ENCODE results near the gene DGKZ.

Gene DGKZ

GRCh38 chr11:46429717-46430116 lies 82.5 kb downstream of the DGKZ start:
- no peaks in the 10 kb centered on the region for H3K4me1 ChIP-seq (ENCODE audit: insufficient read depth, insufficient read length)
- no peaks in the 10 kb centered on the region for H3K27me3 ChIP-seq (ENCODE audit: insufficient read depth, insufficient read length)
- no peak overlapping the region for H3K9ac ChIP-seq (ENCODE audit: insufficient read length, low read depth)
- H3K9me3 ChIP-seq (ENCODE audit: insufficient read depth, low read length): no peaks in the 10 kb centered on the region
- H3K4me3 ChIP-seq (ENCODE audit: insufficient read length, low read depth): no peak overlapping the region
- peaks cover 52% of the 10 kb centered on the region for H3K36me3 ChIP-seq (ENCODE audit: insufficient read depth, insufficient read length, low read length)
- no peak for DNase-seq (ENCODE audit: low read depth, low spot score)
- TF ChIP-seq SUZ12 (IDR thresholded peaks at IDR 0.05; ENCODE audit: extremely low read depth, insufficient read depth, insufficient read length) (no peak), ZNF274 (IDR thresholded peaks at IDR 0.05; ENCODE audit: low read depth, low read length) (no peak), YY1 (IDR thresholded peaks at IDR 0.05; ENCODE audit: insufficient read depth, insufficient read length) (no peak)

All from NT2/D1 (cell line).